ENCODE data around the gene RNPEPL1.

Gene RNPEPL1

DNA sequence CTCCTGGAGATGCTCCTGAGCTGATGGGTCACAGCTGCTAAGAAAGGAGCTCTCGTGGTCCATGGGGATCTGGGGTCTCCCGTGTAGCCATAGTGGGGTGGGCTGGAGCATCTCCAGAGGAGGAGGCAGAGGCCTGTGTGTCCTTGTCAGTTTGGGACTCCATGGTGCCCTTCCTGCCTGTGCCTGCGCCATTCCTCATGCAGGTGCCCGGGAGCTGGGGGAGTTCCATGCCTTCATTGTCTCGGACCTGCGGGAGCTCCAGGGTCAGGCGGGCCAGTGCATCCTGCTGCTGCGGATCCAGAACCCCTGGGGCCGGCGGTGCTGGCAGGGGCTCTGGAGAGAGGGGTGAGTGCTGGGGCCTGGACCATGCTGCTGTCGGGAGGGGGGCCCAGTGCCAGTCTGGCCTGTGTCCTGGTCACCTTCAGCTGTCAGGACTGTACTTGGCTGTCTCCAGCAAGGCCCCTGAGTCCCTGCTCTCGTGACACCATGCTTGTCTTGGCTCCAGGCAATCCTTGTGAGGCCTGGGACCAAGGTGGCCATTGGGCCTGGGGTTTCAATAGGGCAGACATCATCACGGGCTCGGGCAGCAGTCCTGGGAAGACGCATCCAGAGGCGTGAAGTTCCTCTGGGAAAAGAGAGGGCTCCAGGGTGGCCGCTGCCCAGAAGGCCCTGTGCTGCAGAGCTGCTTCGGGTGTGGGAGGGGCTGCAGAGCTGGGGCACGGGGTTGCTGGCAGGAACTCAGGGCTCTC lies 25.6 kb downstream of the RNPEPL1 start:
- DNase-seq, result no peak

- DNase-seq, result no peak
Measured at GRCh38 chr2:240594511-240595380, 26.5 kb downstream of the RNPEPL1 start.

DNA sequence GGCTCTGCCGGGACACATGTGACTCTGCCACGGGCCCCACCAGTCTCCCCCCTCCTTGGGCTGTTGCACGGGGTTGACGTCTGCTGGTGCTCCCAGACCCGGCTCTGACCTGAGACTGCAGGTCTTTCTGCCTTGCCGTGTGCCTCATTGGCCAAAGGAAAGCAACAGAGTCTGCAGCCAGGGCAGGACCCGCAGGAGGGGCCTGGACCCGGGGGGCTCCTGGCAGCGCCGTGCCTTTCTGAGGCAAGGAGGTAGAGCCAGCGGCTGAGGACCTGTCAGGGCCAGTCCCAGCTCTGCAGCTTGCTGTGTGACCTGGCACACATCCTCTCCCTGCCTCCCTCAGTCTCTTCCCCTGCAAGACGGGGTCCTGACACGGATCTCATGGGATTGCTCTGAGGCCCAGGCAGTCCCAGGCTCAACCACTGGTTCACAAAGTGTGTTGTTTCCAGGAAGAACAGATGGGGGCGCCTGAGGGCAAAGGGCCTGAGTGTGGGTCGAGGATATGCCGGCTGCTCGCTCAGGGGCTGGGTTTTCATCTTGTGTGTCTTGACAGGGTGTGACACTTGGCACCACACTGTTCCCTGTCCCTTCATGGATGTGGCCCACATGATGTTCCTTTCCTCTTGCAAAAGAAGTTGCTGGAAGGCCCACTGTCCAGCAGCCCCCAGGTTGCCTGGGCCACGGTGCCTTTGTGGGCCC lies 27.2 kb downstream of the RNPEPL1 start:
- peak; percentile 53 for DNase-seq

DNA sequence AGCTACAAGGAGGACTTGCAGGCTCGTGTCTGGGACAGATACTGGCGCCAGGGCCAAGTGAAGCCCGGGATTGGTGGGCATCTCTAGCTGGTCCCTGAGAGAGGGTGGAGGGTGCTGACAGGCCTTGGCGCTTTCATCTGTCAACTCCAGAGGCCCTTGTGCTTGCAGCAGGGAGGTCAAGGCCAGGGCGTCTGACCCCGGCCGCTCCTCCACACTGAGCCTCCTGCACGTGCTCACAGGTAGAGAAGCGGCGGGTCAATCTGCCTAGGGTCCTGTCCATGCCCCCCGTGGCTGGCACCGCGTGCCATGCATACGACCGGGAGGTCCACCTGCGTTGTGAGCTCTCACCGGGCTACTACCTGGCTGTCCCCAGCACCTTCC lies 27.8 kb downstream of the RNPEPL1 start:
- DNase-seq, result no peak

DNA sequence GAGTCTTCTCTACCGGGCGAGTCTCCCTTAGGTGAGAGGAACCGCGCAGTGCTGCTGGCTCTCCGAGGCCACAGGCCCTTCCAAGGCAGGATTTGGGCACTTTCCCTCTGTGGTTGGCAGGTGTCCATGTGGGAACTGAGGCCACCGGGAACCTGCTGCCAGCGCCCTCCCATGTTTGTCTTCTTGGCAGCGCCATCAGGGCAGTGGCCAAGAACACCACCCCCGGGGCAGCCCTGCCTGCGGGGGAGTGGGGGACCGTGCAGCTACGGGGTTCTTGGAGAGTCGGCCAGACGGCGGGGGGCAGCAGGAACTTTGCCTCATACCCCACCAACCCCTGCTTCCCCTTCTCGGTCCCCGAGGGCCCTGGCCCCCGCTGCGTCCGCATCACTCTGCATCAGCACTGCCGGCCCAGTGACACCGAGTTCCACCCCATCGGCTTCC lies 28.2 kb downstream of the RNPEPL1 start:
- DNase-seq, result no peak

DNA sequence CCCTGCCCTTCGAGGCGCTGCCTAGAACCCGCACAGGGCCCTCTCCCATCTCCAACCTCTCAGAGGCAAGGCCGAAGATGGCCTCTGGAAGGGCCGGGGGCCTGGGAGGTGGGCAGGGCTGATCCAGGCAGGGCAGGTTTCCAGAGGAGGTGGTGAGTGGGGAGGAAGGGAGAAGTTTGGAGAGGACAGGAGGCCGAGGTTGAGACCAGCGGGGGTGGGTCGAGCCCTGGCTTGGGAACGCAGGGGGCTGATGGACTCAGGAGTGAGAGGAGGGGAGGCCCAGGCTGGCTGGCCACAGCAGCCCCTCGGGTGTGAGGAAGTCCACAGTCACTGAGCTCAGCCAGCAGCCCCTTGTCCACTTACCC lies 28.8 kb downstream of the RNPEPL1 start:
- no peak for DNase-seq

GRCh38 chr2:240597419-240598181 lies 29.3 kb downstream of the RNPEPL1 start:
- no peak for DNase-seq

DNA sequence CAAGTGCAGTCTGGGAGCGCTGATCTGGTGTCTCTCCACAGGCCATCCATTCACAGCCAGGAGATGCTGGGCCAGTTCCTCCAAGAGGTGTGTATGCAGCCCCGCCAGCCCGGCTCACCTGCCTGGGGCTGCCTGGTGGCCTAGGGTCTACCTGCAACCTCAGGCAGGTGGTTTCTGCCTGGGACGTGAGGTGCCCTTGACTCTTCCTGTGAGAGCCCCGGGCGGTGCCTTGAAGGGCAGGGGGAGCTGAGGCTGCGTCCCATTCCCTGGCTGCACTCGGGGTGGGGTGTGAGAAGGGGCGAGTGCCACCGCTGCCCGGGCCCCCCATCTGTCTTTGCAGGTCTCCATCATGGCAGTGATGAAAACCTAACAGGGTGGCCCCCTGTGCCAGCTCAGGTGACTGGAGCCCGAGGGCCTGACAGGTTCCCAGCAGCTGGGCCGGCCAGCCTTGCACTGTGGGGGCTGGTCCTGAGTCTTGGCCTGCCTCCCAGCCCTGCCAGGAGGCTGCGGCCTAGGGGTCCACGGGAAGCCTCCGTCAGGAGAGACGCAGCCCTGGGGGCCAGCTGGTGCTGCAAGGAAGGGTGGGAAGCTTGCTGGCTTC lies 30.1 kb downstream of the RNPEPL1 start:
- no peak for DNase-seq

DNA sequence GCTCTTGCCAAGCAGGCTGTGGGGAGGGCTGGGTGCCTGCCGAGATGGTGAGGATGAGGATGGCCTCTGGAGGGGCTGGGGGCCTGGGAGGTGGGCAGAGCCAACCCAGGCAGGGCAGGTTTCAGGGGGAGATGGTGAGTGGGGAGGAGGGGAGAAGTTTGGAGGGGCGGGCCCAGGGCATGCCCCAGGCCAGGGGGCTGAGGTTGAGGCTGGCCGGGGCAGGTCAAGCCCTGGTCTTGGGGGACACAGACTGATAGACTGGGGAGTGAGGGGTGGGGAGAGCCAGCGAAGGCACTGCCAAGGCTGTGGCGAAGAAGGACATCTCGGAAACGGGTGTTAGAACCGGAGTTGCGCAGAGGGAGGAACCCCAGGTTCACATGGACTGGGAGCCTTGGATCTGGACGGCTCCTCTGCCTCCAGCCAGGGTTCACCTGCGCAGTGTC lies 30.9 kb downstream of the RNPEPL1 start:
- DNase-seq, result no peak

DNA sequence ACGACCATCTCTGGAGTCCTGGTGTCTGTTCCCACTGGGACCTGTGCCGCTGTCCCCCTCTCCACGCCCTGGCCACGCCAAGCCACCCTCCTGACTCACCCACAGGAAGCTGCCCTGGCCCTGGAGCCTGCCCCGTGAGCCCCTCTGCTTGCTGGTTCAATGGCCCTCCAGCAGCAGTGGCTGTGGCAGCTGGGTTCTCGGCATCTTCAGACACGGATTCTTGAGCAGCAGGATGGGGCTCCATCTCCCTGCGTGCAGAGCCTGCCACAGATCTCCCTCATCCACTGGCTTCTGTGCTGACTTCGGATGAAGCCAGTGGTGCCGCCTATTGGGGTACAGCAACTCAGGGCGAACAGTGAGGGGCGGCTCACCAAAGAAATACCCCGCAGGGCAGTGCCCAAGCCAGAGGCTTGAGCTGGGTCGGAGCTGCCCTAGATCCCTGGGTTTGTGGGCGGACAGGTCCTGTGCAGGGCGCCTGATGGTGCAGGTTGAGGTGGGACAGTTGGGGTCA lies 32.2 kb downstream of the RNPEPL1 start:
- DNase-seq, result no peak

GRCh38 chr2:240601061-240601830 lies 33.0 kb downstream of the RNPEPL1 start:
- DNase-seq, result no peak

DNA sequence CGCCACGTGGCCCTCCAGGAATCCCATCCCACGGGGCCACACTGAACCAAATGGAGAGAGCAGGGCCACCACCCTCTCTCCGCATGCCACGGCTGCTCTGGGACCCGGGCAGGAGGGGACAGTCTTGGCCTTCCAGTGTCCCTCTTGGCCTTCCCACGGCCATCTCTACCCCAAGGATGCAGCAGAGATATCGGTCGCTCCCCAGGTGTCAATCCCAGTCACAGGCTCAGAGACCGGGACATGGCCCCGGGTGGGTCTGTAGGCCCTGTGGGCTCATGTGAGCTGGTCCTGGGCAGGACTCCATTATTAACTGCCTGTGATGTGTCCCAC lies 33.5 kb downstream of the RNPEPL1 start:
- no peak for DNase-seq

GRCh38 chr2:240602266-240603050 lies 34.2 kb downstream of the RNPEPL1 start:
- no peak for DNase-seq

DNA sequence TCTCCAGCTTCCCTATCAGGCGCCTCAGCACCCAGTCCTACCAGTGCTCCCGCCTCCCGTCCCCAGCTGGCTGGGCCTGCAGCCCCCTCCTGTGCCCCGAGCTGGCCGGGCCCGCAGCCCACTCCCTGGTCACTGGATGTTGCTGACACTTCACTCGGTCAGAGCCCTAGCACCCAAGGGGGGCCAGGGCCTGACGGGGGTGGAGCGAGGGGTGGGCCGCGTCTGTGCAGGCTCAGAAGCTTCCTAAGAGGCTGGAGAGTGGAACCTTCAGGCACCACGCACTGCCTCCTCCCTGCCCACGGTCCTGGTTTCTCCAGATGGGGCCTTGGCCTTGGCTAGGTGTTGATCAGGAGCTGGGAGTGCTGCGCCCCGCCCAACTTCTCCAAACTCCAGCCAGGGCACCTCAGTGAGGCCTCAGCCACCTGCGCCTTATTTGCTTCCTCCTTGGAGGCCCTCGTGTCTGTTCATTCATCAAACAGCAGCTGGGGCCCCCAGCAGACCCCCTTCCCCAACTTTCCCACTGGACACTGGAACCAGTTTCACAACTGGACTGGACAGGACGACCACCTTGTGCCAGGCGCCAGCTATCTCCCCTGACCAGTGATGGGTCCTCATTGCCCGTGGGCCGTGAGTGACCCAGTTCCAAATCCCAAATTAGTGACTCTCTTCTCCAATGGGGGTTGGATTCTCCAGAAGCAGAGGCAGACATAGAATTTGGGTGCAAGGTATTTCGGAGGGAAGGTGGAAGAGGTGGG lies 35.0 kb downstream of the RNPEPL1 start:
- DNase-seq, result no peak

- no peak for DNase-seq
Measured at GRCh38 chr2:240603846-240604245, 35.6 kb downstream of the RNPEPL1 start.

- no peak for DNase-seq
Measured at GRCh38 chr2:240604291-240604938, 36.1 kb downstream of the RNPEPL1 start.

DNA sequence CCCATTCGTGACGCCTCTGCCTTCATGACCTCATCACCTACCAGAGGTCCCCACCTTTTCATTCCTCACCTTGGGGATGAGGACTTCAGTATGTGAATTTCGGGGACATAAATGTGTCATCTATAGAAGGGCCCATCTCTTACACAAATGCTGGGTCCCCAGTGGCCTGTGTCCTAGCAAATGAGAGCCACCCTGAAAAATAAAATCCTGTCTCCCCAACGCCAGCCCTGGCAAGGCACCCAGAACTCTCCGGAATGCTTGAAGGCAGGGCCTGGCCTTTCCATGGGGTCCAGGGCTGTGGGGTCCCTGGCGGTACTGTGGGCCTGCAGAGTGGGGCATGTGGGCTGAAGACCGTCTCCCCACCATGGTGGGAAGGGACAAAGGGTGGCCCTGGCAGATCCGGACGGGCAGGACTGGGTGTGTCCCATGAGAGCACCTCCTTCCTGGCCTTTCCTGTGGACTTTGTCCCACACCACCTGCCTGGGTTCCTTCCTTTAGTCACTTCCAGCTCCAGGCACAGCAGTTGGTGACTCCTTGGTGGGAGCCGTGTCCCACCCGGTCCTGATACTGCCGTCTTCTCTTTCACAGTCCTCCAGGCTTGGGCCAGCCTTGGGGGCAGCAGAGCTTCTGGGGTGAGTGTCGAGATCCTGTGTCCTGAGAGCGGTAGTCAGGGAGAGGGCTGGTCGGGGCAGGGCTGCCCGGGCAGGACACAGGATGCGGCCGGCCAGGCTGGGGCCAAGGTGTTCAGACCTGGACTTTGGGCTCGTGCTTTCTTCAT lies 36.8 kb downstream of the RNPEPL1 start:
- DNase-seq, result no peak

Data from NCI-H1694 (cell line).